Measurements from ENCODE around the gene SELENOV.

DNA sequence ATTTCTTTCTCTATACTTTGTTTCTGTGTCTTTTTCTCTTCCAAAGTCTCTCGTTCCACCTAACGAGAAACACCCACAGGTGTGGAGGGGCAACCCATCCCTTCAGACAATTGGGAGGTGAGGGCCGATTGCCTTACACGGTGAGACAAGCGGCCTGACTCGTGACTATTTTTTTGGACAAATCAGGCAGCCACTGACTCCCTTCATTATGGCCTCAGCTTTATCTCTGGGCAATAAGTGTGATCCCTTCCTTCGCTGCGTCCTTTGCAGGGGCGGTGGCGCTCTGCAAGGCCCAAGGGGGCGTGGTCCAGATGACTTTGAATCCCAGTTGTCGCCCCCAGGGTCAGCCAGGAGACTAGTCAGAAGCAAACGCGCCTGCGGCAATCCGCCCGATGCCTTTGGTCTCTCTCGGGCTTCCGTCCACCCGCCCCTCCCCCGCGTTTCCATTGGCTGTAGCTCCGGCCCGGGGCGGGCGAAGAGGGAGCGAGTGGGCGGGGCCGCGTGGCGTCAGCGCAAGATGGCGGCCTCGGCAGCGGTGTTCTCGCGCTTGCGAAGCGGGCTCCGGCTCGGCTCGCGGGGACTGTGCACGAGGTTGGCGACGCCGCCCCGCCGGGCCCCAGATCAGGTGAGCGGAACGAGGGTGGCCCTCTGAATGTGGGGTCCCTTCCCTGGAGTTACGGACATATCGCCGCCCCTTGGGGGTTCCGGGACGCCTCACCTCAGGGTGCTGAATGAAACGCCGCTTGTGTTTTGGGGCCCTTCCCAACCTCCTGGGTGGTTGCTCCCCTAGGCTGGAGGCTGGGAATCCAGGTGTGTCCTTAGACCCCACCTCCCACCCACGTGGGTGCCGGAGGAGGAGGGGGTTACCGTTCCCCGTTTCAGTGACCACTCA is 34.4 kb upstream of the SELENOV start, which contains the start of gene TIMM50:
- TF ChIP-seq, protein P1, sequence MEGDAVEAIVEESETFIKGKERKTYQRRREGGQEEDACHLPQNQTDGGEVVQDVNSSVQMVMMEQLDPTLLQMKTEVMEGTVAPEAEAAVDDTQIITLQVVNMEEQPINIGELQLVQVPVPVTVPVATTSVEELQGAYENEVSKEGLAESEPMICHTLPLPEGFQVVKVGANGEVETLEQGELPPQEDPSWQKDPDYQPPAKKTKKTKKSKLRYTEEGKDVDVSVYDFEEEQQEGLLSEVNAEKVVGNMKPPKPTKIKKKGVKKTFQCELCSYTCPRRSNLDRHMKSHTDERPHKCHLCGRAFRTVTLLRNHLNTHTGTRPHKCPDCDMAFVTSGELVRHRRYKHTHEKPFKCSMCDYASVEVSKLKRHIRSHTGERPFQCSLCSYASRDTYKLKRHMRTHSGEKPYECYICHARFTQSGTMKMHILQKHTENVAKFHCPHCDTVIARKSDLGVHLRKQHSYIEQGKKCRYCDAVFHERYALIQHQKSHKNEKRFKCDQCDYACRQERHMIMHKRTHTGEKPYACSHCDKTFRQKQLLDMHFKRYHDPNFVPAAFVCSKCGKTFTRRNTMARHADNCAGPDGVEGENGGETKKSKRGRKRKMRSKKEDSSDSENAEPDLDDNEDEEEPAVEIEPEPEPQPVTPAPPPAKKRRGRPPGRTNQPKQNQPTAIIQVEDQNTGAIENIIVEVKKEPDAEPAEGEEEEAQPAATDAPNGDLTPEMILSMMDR (IDR thresholded peaks at IDR 0.05): no peak
- TF ChIP-seq POLR2AphosphoS5 (IDR thresholded peaks at IDR 0.05) (peak in 2 of 3 donors; percentile 62 to 88), POLR2A (IDR thresholded peaks at IDR 0.05) (peak in 1 of 2 donors; percentile 46), EP300 (IDR thresholded peaks at IDR 0.05) (no peak)
